Cerebellar nuclear complex (tissue), 1 donor: Measurements from ENCODE around the gene SLC31A1.
"Not testable (repeated sequence)": the region's sequence is repeated elsewhere in the genome, so short reads cannot be mapped to it uniquely, and the experiment has no call there.

ENCODE experiments used
- DNase-seq, 2 experiments: peaks; one replicate each; lab custom pipeline; 2025; lab: John Stamatoyannopoulos, UW

SLC31A1 gene

DNA sequence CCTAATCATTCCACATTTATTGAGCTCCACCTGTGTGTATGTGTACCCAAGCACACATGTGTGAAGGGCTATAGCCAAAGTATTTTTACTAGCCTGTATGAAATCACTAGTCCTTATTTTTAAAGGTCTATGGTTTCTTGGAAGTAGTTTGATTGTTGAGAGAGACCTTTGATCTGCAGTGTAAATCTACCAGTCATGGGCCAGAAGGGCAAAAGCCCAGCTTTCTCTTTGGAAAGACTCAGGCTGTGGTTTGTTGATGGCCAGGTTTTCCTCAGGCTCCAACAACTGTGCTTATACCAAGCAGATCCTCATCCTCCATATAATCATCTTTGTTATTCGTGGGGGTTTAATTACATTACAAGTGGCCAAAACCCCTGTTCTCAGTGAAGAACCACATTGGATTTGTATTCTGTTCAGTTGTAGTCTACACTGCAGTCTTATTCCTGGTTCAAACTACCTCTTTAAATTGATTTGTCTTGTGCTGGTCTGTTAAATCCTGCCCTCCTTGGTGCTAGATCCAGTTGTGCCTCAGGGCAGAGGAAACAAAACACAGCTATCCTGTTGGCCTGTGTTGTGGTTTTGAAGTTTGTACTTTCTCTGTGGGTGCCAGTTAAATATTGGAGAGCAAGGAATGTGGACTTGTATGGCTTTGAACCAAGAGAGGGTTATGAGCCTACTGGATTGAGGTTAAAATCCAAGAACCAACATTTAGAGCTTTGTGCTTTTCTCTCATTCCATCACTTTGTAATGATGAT lies 40.8 kb downstream of the SLC31A1 start:
- DNase-seq = no peak

DNA sequence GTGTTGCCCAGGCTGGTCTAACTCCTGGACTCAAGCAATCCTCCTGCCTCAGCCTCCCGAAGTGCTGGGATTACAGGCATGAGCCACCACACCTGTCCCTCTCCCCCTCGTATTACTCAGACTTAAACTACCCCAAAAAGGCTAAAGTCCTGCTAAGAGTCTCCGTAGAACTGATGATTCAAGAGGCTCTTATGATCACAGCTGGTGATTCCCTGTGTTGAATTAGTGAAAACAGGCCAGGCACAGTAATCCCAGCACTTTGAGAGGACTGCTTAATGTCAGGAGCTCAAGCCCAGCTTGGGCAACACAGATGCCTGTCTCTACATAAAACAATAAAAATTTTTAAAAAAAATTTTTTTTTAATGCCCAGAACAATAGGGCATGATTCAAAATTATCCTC lies 44.8 kb downstream of the SLC31A1 start:
- DNase-seq = no peak

DNA sequence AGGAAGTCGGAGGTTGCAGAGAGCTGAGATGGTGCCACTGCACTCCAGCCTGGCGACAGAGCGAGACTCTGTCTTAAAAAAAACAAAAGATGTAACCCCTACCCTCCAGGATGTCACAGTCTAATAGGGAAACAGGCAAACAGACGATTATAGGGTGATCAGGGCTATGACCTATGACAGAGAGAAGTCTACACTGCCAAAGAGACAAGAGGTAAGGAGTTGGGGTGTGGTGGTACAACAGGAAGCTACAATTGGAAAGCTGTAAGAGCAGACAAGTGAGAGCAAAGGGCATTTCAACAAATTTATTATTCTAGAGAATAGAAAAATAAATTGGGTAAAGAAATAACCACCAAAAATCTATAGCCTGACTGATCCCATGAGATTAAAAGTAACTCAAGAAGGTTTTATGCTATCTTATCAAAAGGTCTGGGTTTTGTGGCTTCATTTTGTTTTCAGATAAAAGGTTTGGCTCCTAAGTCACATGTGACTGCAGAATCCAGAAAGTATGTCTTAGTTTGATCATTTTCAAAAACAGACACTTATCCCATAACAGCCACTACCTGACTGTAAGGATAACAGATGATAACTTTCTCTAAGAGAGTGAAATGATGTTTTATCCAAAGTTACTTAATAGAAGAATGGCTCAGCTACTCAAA lies 46.7 kb downstream of the SLC31A1 start:
- no peak for DNase-seq

DNA sequence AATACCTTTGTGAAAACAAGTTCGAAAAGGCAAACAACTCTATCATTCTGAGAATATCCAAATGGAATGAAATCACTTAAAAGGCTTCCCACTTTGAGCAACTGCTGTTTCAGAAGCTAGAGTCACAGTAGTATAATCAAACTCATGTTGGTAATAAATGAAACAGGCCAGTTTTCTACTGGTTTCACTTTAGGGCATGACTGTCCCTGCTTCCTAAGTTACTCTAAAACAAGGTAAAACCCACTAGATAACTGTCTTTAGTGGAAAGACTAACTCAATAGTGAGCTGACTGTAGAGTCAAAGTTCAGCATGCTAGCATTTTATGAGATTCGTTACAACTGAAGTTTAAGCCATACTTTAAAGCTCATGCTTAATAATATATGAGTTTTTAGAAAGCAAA lies 48.0 kb downstream of the SLC31A1 start:
- no peak for DNase-seq

DNA sequence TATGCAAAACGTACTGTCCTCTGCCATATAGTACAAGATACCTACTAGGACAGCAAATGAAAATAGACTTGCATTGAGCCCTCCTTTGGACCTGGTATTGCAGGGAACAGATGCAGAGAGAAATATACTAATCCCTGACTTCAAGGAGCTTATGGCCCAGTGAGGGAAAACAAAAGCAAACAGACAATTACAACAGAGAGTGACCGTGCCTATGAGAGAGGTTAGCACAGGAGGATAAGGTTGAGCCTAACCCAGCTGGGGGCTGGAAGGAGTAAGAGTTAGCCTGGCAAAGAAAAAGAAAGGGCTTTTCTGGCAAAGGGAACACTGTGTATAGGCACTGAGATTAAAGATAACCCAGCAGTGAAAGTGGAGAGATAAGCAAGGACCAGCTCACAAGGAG lies 48.5 kb downstream of the SLC31A1 start:
- no peak for DNase-seq

DNA sequence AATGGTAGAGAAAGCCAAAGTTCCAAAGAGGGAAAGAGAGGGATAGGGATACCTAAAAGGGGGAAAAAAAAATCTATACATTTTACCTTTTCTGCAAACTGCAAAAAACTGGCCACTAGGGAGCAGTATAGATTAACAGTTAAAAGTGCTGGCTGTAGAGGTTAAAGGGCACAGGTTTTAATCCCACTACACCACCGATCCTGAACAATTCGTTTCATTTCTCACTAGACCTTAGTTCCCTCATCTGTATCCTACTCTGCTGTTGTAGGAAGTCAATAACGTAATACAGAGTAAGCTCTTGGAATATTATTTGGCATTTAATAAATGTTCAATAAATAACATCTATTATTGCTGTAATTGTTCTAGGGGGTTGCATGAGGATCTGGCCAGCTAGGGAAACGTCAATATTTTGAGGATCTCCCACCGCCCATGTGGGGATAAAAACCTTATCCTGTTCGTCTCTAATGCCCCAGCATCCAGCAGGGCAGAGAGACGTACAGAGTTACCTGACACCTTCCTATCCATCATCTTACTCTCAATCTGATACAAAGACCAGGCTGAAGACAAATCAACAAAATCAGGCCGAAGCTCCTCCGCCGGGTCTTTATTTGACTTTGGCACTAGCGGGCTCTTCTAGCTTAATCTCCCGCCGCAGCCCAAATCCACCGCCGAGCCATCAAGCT lies 53.3 kb downstream of the SLC31A1 start:
- DNase-seq = peak in 1 of 2 experiments; percentile 47

DNA sequence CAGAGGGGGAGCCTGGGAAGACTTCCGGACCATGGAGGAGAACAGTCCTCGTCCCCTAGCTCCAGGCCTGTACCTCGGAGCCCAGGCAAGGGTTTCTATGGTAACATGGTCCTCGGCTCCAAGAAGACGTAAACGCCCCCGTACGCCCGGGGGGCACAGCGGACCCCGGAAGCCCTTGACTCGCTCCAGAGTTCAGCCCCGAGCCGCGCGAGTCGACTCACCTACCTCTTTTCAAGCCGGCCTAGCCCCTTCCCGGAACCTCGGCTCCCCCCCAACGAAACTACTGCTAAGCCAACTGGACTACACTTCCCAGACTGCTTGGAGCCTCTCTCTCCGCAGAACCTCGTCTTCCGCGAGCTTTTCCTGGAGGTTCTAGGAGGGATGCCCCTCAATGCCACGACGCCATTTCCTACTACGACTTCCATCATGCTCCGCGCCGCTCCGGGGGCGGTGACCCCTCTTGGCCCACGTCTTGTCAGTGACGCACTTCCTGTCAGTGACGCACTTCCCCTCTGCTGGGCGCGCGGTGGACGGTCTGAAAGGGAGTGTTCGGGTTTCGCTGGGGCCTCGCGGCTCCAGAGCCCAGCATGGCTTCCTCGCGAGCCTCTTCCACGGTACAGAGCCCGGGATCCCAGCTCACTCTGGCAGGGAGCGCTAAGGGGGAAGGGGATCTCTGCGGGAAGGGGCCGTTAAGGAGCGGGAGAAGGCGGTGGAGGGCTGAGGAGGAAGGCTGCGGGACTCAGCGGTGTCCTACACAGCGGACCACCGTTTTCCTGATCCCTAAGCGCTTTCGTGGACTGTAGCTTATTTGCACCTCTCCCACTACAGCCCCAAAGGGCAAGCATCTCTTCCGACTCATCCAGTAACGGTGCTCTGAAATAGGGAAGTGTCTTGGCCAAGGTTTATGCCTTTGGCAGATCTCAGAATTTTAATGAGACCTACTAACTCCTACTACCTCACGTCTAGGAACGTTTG lies 54.1 kb downstream of the SLC31A1 start, which contains the start of the genes CDC26 and PRPF4:
CDC26 (minus strand) TSS at position 416 of the 975 bp plus-strand sequence. CDS start 3,065 bp downstream, outside the sequence.
PRPF4 (plus strand) TSS at position 502 of the 975 bp plus-strand sequence; CDS start at position 588, 86 bp downstream.
- DNase-seq = peak; percentile 87 to 92

DNA sequence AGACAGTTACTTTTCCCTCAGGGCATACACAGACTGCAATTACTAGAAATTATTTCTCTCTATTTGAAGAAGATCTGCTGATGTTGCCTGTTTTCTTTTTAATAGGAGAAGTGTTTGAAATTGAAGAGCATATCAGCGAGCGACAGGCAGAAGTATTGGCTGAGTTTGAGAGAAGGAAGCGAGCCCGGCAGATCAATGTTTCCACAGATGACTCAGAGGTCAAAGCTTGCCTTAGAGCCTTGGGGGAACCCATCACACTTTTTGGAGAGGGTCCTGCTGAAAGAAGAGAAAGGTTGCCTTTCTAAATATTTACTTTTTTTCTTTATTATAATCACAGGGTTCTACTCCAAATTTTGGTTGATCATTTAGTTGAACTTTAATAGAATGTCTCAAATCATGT lies 57.5 kb downstream of the SLC31A1 start:
- DNase-seq = no peak

DNA sequence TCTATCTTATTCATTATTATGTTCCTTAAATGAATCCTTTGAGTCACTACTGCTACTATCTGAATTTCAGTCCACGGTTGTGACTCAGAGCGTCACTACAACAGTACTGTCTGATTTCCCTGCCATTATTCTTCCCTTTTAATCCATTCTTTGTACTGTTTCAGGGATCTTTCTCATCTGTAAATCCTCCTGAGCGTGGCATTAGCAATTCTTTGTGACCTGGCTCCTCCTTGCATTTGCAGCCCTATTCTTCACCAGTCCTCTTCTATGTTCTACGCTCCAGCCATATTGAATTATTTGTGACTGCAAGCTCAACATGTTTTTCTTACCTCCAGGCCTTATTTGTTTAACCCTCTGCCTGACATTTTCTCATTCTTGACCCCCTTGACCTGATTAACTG lies 60.0 kb downstream of the SLC31A1 start:
- DNase-seq = no peak

DNA sequence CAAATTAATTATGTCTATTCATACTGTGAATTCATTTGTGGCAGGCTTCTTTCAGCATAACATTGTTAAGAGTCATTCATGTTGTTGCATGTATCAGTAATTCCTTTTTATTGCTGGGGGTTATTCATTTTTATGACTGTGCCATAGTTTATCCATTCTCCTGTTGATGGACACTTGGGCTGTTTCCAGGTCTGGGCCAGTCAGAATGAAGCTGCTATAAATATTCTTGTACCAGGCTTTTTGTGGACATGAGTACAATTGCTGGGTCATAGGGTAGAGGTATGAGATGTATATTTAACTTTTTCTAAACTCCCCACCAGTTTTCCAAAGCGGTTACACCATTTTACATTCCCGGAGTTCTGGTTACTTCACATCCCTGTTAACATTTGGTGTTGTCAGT lies 67.7 kb downstream of the SLC31A1 start:
- no peak for DNase-seq

DNA sequence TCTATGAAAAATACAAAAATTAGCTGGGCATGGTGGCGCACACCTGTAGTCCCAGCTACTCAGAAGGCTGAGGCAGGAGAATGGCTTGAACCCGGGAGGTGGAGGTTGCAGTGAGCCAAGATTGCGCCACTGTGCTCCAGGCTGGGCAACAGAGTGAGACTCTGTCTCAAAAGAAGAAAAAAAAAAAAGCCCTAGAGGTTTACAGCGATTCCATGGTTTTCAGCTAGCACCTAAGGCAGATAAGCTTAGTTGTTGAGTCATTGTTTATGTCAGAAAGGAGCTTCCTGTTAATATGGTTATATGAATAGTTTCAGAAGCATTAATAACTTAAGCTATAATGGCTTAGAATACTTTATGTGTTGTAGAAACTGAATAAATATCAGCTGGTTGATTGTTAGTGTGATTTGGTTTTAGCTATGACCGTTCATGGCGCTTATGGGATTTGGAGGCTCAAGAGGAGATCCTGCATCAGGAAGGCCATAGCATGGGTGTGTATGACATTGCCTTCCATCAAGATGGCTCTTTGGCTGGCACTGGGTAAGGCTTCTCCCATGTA lies 68.8 kb downstream of the SLC31A1 start:
- no peak for DNase-seq

DNA sequence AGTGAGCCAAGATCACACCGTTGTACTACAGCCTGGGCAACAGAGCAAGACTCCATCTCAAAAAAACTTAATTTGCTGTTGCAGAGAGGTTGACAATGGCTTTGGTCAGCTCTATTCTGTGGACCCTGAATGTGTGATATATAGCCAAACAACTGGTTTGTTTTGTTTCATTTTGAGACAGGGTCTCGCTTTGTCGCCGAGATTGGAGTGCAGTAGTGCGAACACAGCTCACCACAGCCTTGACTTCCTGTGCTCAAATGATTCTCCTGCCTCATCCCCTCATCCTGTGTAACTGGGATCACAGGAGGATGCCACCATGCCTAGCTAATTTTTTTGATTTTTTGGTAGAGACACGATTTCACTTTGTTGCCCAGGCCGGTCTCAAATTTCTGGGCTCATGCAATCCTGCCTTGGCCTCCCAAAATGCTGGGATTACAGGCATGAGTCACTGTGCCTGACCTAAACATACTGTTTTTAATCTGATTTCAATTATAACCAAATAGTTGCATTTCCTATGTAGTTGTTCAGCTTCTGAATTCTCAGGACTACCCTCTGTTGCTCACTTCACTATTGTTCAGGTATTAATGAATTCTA lies 72.0 kb downstream of the SLC31A1 start:
- no peak for DNase-seq

DNA sequence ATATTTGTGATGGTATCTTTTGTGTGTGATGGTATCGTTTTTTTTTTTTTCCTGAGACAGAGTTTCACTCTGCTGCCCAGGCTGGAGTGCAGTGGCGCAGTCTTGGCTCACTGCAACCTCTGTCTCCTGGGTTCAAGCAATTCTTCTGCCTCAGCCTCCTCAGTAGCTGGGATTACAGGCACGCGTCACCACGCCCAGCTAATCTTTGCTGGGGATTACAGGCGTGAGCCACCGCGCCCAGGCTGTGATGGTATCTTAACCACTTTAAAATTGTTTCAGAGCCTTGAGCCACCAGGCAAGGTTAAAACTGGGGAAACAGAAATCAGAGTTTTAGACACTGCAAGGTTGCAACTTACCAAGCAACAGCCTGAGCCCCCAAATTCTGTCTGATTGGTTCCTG lies 74.9 kb downstream of the SLC31A1 start:
- DNase-seq = not testable (repeated sequence)

DNA sequence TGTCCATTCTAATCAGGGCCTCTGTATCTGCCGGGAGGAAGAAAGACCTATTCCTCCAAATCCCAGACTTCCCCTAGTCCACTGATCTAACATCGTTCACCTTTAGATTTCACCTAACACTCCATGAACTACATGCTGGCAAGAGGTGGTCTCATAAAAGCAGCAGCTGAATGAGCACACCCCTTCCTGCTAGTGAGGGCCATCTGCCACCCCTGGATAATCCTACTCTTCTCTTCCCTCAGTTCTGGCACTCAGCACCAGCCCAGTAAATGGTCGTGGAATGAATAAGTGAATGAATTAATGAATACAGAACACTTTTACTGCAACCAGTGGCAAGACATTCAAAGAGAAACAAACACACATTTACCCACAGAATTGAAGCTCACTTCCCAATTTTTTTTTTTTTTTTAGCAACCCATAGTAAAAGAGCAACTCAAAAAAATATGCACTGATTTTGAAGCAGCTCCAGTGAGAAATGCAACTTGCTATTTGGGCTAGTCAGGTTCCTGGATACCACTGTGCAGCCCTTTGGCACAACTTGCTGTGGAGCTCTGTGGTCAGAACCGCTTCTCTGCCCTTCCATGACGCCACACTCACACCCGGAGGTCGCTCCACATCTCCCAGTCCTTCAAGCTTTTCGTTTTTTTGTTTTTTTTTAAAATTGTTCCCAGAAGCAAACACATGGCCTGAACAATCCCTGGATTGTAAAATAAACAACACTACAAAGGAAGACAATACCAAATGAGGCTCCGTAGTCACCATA lies 75.6 kb downstream of the SLC31A1 start:
- no peak for DNase-seq

DNA sequence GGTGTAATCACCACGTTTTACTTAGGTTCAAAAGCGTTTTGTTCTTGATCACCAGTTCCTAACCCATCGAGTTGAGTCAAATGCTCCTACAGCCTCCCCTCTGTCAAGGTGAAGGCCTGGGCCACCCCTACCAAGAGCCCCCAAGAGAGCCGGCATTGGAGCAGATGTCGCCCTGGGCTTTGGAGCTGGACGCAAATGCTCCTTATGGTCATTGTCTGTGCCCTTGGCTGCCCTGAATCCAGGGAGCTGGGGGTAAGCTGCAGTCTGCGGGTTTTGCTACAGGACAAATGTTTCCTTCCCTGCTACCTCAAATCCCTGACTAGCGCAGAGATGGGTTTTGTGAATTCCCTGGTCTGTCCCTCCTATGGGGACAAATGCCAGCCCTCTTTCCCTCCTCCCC lies 77.0 kb downstream of the SLC31A1 start:
- DNase-seq = no peak

DNA sequence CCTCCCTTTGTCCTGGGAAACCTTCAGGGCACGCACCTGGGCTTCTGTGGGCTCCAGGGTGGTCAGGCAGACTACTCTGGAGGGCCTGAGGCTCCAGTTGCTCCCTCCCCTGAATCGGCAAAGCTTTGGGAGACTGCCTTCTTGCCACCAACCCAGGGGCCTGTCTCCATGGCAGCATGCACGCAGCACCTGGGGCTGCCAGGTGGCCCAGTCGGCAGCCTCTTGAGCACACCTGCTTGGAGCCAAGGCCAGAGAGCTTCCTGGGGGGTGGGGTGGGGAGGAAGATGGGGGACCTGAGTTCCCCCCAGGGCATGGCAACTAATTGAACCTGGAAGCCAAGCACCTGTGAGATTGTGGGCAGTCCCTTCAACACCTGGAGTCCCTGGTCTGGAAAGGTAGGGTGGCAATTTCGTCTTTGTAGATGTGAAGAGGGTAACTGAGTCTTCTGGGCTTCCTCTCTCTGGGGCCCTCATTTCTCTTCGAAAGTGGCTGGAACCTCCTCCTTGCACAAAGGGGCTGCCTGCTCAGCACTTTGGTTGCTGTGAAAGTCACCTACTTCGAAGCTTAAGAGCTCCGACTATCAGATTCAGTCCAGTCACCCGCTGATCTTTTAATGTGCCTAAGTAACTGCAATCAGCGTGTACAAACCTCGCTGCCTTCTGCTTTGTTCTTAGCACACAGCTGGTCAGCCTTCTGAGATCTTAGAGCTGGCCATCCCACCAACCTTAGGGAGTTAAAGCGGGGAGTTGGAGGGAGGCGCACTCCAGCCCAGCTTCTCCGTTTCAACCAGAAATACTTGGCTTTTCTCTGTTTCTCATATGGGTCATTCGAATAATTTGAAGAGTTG lies 77.8 kb downstream of the SLC31A1 start:
- no peak for DNase-seq

DNA sequence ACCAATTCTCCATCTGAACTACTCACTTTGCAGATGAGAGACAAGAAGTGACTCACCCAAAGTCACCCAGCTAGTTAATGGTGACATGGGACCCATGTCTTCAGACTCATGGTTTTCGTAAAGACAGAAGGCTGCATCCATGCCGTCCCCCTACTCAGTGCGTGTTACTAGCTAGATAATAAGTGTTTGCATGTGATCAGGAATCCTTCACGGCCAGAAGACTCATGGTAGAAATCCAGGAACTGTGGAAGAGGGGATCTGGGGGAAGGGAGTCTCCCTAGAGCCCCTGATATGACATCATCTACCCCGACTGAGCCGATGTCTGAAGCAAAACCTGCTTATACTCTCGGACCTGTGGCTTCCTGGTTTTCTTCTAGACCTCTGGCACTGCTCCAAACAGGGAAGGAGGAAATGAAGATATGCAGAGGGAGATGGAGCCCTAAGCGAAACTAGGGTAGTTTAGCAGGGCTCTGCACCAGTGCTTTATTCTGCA lies 78.5 kb downstream of the SLC31A1 start:
- no peak for DNase-seq

DNA sequence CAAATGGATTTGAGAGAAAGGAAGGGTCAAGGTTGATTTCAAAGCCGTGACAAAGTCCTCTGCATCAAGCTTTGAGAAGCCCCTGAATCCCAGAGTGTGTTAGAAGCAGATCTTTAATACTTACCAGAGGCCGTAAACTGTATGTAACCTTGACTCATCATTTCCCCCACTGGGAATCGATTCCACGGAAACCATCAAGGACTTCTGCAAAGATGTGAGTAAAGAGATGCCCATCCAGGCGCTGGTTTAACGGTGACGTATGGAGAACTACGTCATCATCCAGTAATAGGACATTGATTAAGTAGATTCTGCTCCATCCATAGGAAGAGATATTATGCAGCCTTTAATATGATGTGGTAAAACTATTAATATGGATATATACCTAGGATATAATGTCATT lies 80.2 kb downstream of the SLC31A1 start:
- DNase-seq = no peak

DNA sequence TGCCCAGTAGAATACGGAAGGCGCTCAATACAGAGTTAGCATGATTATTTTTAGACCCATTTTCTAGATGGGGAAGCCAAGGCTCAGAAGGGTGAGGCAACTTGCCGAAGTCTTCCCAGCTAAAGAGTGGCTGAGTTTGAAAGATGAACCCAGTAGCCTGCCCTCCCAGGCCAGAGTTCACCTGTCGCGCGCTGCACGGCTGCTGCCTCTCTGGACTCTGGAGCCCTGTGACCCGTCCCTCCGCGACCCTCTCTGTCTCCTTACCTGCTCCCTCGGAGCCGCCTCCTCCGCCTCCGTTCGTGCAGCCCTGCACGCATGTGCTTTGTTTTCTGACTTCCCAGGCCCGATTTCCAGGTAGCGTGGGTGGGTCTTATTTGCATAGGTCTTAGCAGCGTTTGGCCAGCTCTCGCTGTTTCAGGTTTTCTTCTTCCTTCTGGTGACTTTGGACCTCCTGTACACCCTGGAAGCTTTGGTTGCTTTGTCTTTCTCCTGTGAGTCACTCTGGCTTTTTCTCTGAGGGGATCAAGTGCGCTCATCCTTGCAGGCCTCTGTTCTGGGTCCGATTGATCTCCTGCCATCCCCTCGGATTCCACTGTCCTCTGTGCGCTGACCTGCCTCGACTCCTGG lies 81.6 kb downstream of the SLC31A1 start, which contains the start of gene RNF183:
RNF183 (minus strand) TSS at position 585 of the 627 bp plus-strand sequence. CDS start 5,192 bp downstream, outside the sequence.
- DNase-seq = no peak
